Right kidney (tissue), 9 donors: ENCODE measurements around the gene SRSF12.

Source experiments
- DNase-seq: peaks from one replicate; pipeline ENCODE4 v3.0.0-alpha.2; 2016
- long read RNA-seq, 8 donors: transcript quantifications; one replicate each; lab custom pipeline, GENCODE V29; 2026

SRSF12 gene
- long read RNA-seq, donor 1, partial matches to known transcripts, result 0 of 7 reads
- long read RNA-seq, donor 1, other reads (novel, unspliced or antisense), result 5 of 7 reads
- long read RNA-seq, donor 2, result 0 reads
- long read RNA-seq, donor 3, partial matches to known transcripts, result 0 of 1 reads
- long read RNA-seq, donor 3, other reads (novel, unspliced or antisense), result 0 of 1 reads
- long read RNA-seq, donor 4, partial matches to known transcripts, result 0 of 8 reads
- long read RNA-seq, donor 4, other reads (novel, unspliced or antisense), result 7 of 8 reads
- long read RNA-seq, donor 5, partial matches to known transcripts, result 78 of 89 reads
- long read RNA-seq, donor 5, other reads (novel, unspliced or antisense), result 11 of 89 reads
- long read RNA-seq, donor 6, partial matches to known transcripts, result 0 of 7 reads
- long read RNA-seq, donor 6, other reads (novel, unspliced or antisense), result 6 of 7 reads
- long read RNA-seq, donor 7, partial matches to known transcripts, result 10 of 26 reads
- long read RNA-seq, donor 7, other reads (novel, unspliced or antisense), result 16 of 26 reads
- long read RNA-seq, donor 8, partial matches to known transcripts, result 0 of 1 reads
- long read RNA-seq, donor 8, other reads (novel, unspliced or antisense), result 0 of 1 reads

GRCh38 chr6:89117211-89118108 lies at the start of gene SRSF12:
Gene SRSF12 (minus strand): TSS chr6:89118071. CDS start chr6:89117887, 184 bp downstream.
- peak; percentile 93 for DNase-seq

GRCh38 chr6:89162047-89162371 lies 44.1 kb upstream of the SRSF12 start:
- no peak for DNase-seq

GRCh38 chr6:89161326-89162046 lies 43.6 kb upstream of the SRSF12 start:
- no peak for DNase-seq

- no peak for DNase-seq
These were observed 42.6 kb upstream of the SRSF12 start for GRCh38 chr6:89160331-89161092.

- no peak for DNase-seq
These were observed 36.3 kb upstream of the SRSF12 start for GRCh38 chr6:89154131-89154530.

- DNase-seq, result no peak
These were observed 30.3 kb upstream of the SRSF12 start for GRCh38 chr6:89148016-89148750.

- DNase-seq, result no peak
These were observed 29.1 kb upstream of the SRSF12 start for GRCh38 chr6:89146718-89147700.

- peak; percentile 97 for DNase-seq
These were observed 28.3 kb upstream of the SRSF12 start, which contains the start of gene PM20D2 for GRCh38 chr6:89145956-89146717. Gene PM20D2 (plus strand): TSS chr6:89146055. CDS start chr6:89146145, 90 bp downstream.

- no peak for DNase-seq
These were observed 27.5 kb upstream of the SRSF12 start for GRCh38 chr6:89145091-89145955.

GRCh38 chr6:89144354-89144906 lies 26.6 kb upstream of the SRSF12 start:
- DNase-seq, result no peak

- DNase-seq, result no peak
These were observed 22.7 kb upstream of the SRSF12 start for GRCh38 chr6:89140347-89141156.

- DNase-seq, result no peak
These were observed 21.9 kb upstream of the SRSF12 start for GRCh38 chr6:89139509-89140346.

GRCh38 chr6:89138173-89138572 lies 20.3 kb upstream of the SRSF12 start:
- DNase-seq, result no peak

GRCh38 chr6:89134723-89135122 lies 16.9 kb upstream of the SRSF12 start:
- DNase-seq, result no peak

GRCh38 chr6:89133981-89134380 lies 16.1 kb upstream of the SRSF12 start:
- DNase-seq, result no peak
